GM12872 (cell line): ENCODE data around the gene BAG2.

Source experiments
- TF ChIP-seq, protein P1 (sequence below): IDR thresholded peaks from 3 replicates; pipeline ENCODE4 v1.5.1; 2011; ENCODE audit warnings: low read depth, mild to moderate bottlenecking, low read length, moderate library complexity; ENCODE audit not compliant: insufficient read depth

BAG2 gene

GRCh38 chr6:57172136-57173055 lies at the start of gene BAG2:
BAG2 (plus strand) TSS chr6:57172326; CDS start chr6:57172698, 372 bp downstream.
- TF ChIP-seq, protein P1, sequence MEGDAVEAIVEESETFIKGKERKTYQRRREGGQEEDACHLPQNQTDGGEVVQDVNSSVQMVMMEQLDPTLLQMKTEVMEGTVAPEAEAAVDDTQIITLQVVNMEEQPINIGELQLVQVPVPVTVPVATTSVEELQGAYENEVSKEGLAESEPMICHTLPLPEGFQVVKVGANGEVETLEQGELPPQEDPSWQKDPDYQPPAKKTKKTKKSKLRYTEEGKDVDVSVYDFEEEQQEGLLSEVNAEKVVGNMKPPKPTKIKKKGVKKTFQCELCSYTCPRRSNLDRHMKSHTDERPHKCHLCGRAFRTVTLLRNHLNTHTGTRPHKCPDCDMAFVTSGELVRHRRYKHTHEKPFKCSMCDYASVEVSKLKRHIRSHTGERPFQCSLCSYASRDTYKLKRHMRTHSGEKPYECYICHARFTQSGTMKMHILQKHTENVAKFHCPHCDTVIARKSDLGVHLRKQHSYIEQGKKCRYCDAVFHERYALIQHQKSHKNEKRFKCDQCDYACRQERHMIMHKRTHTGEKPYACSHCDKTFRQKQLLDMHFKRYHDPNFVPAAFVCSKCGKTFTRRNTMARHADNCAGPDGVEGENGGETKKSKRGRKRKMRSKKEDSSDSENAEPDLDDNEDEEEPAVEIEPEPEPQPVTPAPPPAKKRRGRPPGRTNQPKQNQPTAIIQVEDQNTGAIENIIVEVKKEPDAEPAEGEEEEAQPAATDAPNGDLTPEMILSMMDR, result no peak

DNA sequence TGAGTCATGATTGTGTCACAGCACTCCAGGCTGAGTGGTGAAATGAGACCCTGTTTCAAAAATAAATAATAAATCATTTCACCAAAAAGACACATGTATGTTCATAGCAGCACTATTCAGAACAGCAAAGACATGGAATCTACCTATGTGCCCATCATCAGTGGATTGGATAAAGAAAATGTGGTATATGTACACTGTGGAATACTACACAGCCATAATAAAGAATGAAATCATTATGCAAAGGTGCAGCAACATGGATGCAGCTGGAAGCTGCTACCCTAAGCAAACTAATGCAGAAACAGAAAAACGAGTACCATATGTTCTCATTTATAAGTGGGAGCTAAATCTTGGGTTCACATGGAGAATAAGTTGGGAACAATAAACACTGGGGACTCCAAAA lies 49.0 kb upstream of the BAG2 start:
- TF ChIP-seq, protein P1, result no peak

DNA sequence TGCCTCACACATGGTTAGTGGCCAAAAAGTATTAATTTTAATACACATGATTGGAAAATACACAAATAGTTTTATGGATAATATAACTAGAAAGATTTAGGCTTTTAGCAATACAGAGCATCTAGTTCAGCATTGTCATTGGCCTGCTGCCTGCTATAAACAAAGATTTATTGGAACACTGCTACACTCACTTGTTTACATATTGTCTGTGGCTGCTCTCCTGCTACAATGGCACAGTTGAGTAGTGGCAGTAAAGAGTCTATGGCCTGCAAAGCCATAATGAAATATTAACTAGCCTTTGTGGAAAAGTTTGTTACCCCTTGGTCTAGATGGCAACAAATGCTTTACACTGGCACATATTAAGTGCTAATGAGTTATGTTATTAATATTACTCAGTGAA lies 44.4 kb upstream of the BAG2 start:
- TF ChIP-seq, protein P1, result no peak

DNA sequence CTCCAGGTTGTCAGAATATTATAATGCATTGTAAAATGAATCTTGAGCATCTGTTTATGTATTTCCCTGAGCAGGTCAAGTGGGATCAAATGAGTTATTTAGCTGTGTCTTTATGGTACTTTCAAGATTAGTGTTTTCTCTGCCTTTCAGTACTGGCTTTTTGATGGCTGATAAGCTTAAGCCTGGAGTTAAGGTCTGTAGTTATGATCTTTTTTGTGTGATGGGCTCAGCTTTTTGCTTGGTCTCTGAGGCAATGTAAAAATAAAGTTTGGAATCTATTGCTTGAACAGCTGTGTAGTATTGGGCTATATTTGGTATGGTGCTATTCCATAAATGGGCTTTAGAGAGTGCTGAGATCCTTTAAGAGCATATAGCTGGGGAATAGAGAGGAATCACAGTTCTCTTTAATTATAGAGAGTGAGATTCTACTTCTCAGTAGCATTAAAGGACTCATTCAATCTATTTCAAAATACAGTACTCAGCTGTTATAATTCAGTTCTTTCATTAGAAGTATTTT lies 41.4 kb upstream of the BAG2 start:
- TF ChIP-seq, protein P1, result no peak

DNA sequence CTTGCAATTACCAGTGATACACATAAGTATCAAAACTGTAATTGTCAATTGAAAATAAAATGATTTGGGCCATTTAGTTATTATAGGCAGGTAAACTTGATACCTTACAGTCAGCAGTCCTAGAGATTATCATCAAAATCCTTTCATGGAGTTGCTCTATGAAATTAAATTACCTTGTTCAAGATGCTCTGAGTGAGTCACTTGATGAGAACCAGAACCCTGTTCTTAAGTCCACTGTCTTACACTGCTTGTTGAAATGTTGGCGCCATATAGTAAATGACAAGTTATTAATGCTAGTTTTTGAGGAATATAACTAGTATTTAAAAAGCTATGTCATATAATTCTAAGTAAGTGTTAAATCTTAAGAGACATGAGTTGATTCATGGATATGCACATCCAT lies 37.2 kb upstream of the BAG2 start:
- TF ChIP-seq, protein P1, result no peak

GRCh38 chr6:57135885-57136284 lies 36.2 kb upstream of the BAG2 start:
- TF ChIP-seq, protein P1, result no peak

DNA sequence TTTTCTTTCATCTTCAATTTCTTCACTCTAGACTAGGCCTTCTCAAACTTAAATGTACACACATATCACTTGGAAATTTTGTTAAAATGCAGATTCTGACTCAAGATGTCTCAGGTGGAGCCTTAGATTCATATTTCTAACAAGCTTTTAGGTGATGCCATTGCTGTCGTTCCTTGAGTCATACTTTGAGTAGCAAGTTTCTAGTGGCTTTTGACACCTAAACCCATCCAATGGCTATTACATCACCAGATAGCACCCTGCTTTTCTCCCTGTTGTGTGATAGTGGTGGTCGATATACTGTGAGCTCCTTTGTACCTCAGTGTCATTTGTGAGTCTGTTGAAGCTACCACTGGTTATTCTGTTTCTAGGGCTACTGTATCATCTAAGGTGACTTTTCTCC lies 34.8 kb upstream of the BAG2 start:
- TF ChIP-seq, protein P1, result no peak
